HepG2 (cell line): ENCODE results near the gene S100A10. TPM values are rescaled to one million over a fixed set of nuclear protein-coding genes. Genes with fewer than 3 reads are reported as not detected.

Source experiments
- ATAC-seq: fragments of 200-7000 bp; cut with Tn5 transposase; 3 replicates; pipeline ENCODE4 v1.9.1; 2020; ENCODE audit warnings: mild to moderate bottlenecking, moderate library complexity
- BruUV-seq: library from RNA; stranded (reverse); fragments of 400-500 nt; replicated peaks from 2 replicates; lab custom pipeline; 2021; lab: Mats Ljungman, UMichigan
- CTCF ChIA-PET: fragments of 300-600 bp; formaldehyde crosslinking; extraction: SDS; loops from one replicate; lab custom pipeline; 2021; ENCODE audit warnings: low total read pairs, inconsistent platforms, low intra/inter-chr PET ratio; lab: Yijun Ruan, JAX
- POLR2A ChIA-PET: fragments of 350-600 bp; sonication (Branson Sonifier 250); formaldehyde crosslinking; loops from one replicate; lab custom pipeline; 2020; ENCODE audit warnings: antibody characterized with exemption, inconsistent platforms; lab: Yijun Ruan, JAX
- DNase-seq: peaks from one replicate; pipeline ENCODE4 v3.0.0-alpha.2; 2015; ENCODE audit warnings: low spot score
- FAIRE-seq: peaks from 3 replicates; lab custom pipeline; 2011; peaks lifted over from hg19 to GRCh38; lab: Jason Lieb, UNC
- H2AFZ ChIP-seq: one replicate; pipeline ENCODE4 v1.6.1; 2011; ENCODE audit warnings: low read length, inconsistent platforms
- H3K27ac ChIP-seq: fragments of 300-600 bp; 3 replicates; pipeline ENCODE4 v1.8.0; 2011; ENCODE audit warnings: mixed run types, mild to moderate bottlenecking, mixed read lengths, low read length, inconsistent platforms; ENCODE audit not compliant: insufficient read depth; ENCODE audit errors: extremely low read length
- H3K27me3 ChIP-seq, 2 experiments: fragments of 200-600 bp in 1 of 2; 2 replicates in 1 of 2; 3 replicates in 1 of 2; pipeline versions ENCODE4 v1.6.0 to v1.8.0; 2011; ENCODE audit warnings: low read length in 2 of 2, mild to moderate bottlenecking in 2 of 2, moderate library complexity in 2 of 2, inconsistent platforms in 1 of 2; ENCODE audit not compliant: insufficient read depth in 2 of 2, control insufficient read depth in 1 of 2
- H3K36me3 ChIP-seq, 2 experiments: fragments of 200-600 bp in 1 of 2; replicated peaks in 1 of 2; 2 replicates in 1 of 2; 3 replicates in 1 of 2; pipeline versions ENCODE4 v1.5.1 to v1.8.0; 2011; ENCODE audit warnings: low read length in 2 of 2, inconsistent platforms in 1 of 2; ENCODE audit not compliant: insufficient read depth in 2 of 2, control insufficient read depth in 1 of 2
- H3K4me1 ChIP-seq: 2 replicates; pipeline ENCODE4 v1.5.1; 2012; ENCODE audit warnings: low read length, inconsistent platforms; ENCODE audit not compliant: insufficient read depth
- H3K4me2 ChIP-seq: 2 replicates; pipeline ENCODE4 v1.6.0; 2011; ENCODE audit warnings: low read depth, low read length, inconsistent platforms
- H3K4me3 ChIP-seq, 3 experiments: fragments of 200-600 bp in 1 of 3; sonication (generic), shearing (Covaris generic) in 1 of 3; replicated peaks in 1 of 3; 2 replicates each; pipeline ENCODE4 v1.5.1; 2011 to 2016; ENCODE audit warnings: low read length in 3 of 3, inconsistent platforms in 2 of 3, low read depth in 2 of 3, mild to moderate bottlenecking in 2 of 3, control low read depth in 1 of 3, mixed read lengths in 1 of 3; ENCODE audit not compliant: insufficient read depth in 1 of 3
- H3K79me2 ChIP-seq: one replicate; pipeline ENCODE4 v1.6.1; 2011; ENCODE audit warnings: low read length, inconsistent platforms; ENCODE audit not compliant: insufficient read depth
- H3K9ac ChIP-seq: 2 replicates; pipeline ENCODE4 v1.6.0; 2011; ENCODE audit warnings: mild to moderate bottlenecking, low read depth, low read length, inconsistent platforms; ENCODE audit not compliant: insufficient read depth
- H3K9me3 ChIP-seq: 2 replicates; pipeline ENCODE4 v1.5.1; 2012; ENCODE audit warnings: mild to moderate bottlenecking, low read length
- H4K20me1 ChIP-seq: 2 replicates; pipeline ENCODE4 v1.6.0; 2011; ENCODE audit warnings: inconsistent platforms, mild to moderate bottlenecking, low read length, moderate library complexity; ENCODE audit not compliant: insufficient read depth
- ARID2 ChIP-seq: sonication (generic); formaldehyde crosslinking; IDR thresholded peaks from 2 replicates; pipeline ENCODE4 v1.8.1; 2022; ENCODE audit warnings: mild to moderate bottlenecking, missing genetic modification reagents, borderline replicate concordance
- NFE2L2 ChIP-seq: fragments of 150-350 bp; IDR thresholded peaks from 2 replicates; pipeline ENCODE4 v1.6.1; 2014; ENCODE audit warnings: low read length
- PAXIP1 ChIP-seq: sonication (generic); formaldehyde crosslinking; conservative IDR thresholded peaks from 2 replicates; pipeline ENCODE4 v1.4.0; 2020; ENCODE audit warnings: mild to moderate bottlenecking, missing genetic modification reagents, moderate library complexity
- PBX3 ChIP-seq: sonication (generic); formaldehyde crosslinking; IDR thresholded peaks from 2 replicates; pipeline ENCODE4 v1.8.1; 2023; ENCODE audit warnings: missing genetic modification reagents, inconsistent platforms, borderline replicate concordance
- SMARCC2 ChIP-seq: fragments of 450-650 bp; IDR thresholded peaks from 2 replicates; pipeline ENCODE4 v1.6.1; 2017; ENCODE audit warnings: antibody characterized with exemption, mild to moderate bottlenecking
- SMYD3 ChIP-seq: sonication (generic); formaldehyde crosslinking; IDR thresholded peaks from 2 replicates; pipeline ENCODE4 v1.8.1; 2023; ENCODE audit warnings: mild to moderate bottlenecking, missing genetic modification reagents
- ZNF350 ChIP-seq: sonication (generic); formaldehyde crosslinking; IDR thresholded peaks from 2 replicates; pipeline ENCODE4 v1.4.0; 2020; ENCODE audit warnings: mild to moderate bottlenecking, low read depth, missing genetic modification reagents, borderline replicate concordance
- ZNF407 ChIP-seq: sonication (generic); formaldehyde crosslinking; IDR thresholded peaks from one replicate; pipeline ENCODE4 v1.5.1; 2020; ENCODE audit warnings: mild to moderate bottlenecking, missing genetic modification reagents; ENCODE audit errors: not compliant biosample characterization
- ZSCAN12 ChIP-seq: sonication (generic); formaldehyde crosslinking; IDR thresholded peaks from 2 replicates; pipeline ENCODE4 v1.9.0; 2021; ENCODE audit warnings: mild to moderate bottlenecking, missing genetic modification reagents
- in situ Hi-C: cut with HindIII; loops from 2 replicates; pipeline ENCODE4 v1.10.0; 2017; ENCODE audit warnings: low pct_unique_long_range_greater_than_20kb; ENCODE audit not compliant: extremely low pct_ligation_motif_present
- intact Hi-C: fragments of 100-400 bp; cut with micrococcal nuclease; formaldehyde crosslinking; loops from one replicate; pipeline ENCODE4 v1.10.0; 2022; ENCODE audit not compliant: unreplicated experiment
- polyA plus RNA-seq, 8 experiments: library from polyadenylated mRNA; depleted of rRNA in 3 of 8; stranded (reverse) in 7 of 8; unstranded in 1 of 8; fragments of >200 nt; fragmentation: Illumina TruSeq in 4 of 8; extraction: Trizol in 4 of 8; gene quantifications; 2 replicates each; pipeline versions ENCODE4 v1.2.1 to v1.2.3, GENCODE V29; 2011 to 2016; ENCODE audit warnings: low read depth in 4 of 8, missing spikeins in 1 of 8, mixed read lengths in 1 of 8; ENCODE audit not compliant: insufficient read depth in 1 of 8
- total RNA-seq, 5 experiments: library from RNA; depleted of rRNA; stranded (reverse); fragments of >200 nt; fragmentation: Illumina TruSeq; extraction: Trizol; gene quantifications; 2 replicates each; pipeline ENCODE4 v1.2.3, GENCODE V29; 2016; ENCODE audit warnings: low read depth in 1 of 5

Gene S100A10
- total and polyA plus RNA-seq, 2 of the 13 experiments (the other 11 are each of a cell fraction or from before 2014, with no cell fraction given): 16.8 to 28.7 TPM

- no peak for TF ChIP-seq ZNF407
These were observed 26.6 kb downstream of the S100A10 start (continued) for GRCh38 chr1:151967091-151967490.

GRCh38 chr1:151966061-151966460, 27.6 kb downstream of the S100A10 start:
- Histone ChIP-seq H3K4me3 (no peak overlapping the region), H3K27me3 (no peaks in the 10 kb centered on the region; a peak in 1 of 5 replicates), H3K9me3 (no peaks in the 10 kb centered on the region), H2AFZ (no peak overlapping the region), H3K4me1 (peaks cover 14% of the 10 kb centered on the region), H3K27ac (no peak overlapping the region), H4K20me1 (no peaks in the 10 kb centered on the region), H3K36me3 (no peaks in the 10 kb centered on the region), H3K9ac (no peak overlapping the region), H3K79me2 (no peaks in the 10 kb centered on the region), H3K4me2 (no peak overlapping the region)
- TF ChIP-seq ZNF350 (no peak), PAXIP1 (CRISPR knock-in tag) (no peak), SMYD3 (CRISPR knock-in tag) (no peak), ARID2 (CRISPR knock-in tag) (no peak), NFE2L2 (no peak), SMARCC2 (no peak), ZSCAN12 (no peak), PBX3 (CRISPR knock-in tag) (no peak)
- no peak for ATAC-seq
- FAIRE-seq: no peak
- in situ Hi-C loops: no loop called here
- intact Hi-C loops: no loop called here
- no TSS peak for BruUV-seq
- DNase-seq: no peak
- POLR2A ChIA-PET: no interaction called here
- CTCF ChIA-PET: no interaction called here
